HG03354 (cell line): ENCODE data around the gene AHDC1.
"Not testable (repeated sequence)": the region's sequence is repeated elsewhere in the genome, so short reads cannot be mapped to it uniquely, and the experiment has no call there.

Source experiments
- ATAC-seq: cut with Tn5 transposase; IDR thresholded peaks from one replicate; pipeline ENCODE4 v1.9.1; 2021; ENCODE audit warnings: mild to moderate bottlenecking; ENCODE audit not compliant: unreplicated experiment, poor library complexity, severe bottlenecking

Gene AHDC1

GRCh38 chr1:27504588-27505419 is 99.1 kb downstream of the AHDC1 start:
- ATAC-seq = no peak

GRCh38 chr1:27503844-27504587 is 99.9 kb downstream of the AHDC1 start:
- ATAC-seq = no peak

- ATAC-seq = no peak
These were observed 100.9 kb downstream of the AHDC1 start for GRCh38 chr1:27503033-27503432.

GRCh38 chr1:27501159-27501558 is 102.8 kb downstream of the AHDC1 start:
- ATAC-seq = not testable (repeated sequence)

- no peak for ATAC-seq
These were observed 104.8 kb downstream of the AHDC1 start for GRCh38 chr1:27499142-27499541.

- no peak for ATAC-seq
These were observed 107.3 kb downstream of the AHDC1 start for GRCh38 chr1:27496604-27497155.

- ATAC-seq = no peak
These were observed 111.1 kb downstream of the AHDC1 start for GRCh38 chr1:27492796-27493195.

GRCh38 chr1:27491748-27492700 is 111.9 kb downstream of the AHDC1 start:
- no peak for ATAC-seq

- peak; percentile 87 for ATAC-seq
These were observed 113.8 kb downstream of the AHDC1 start, which contains the start of gene WASF2 for GRCh38 chr1:27489973-27490741. Gene WASF2 (minus strand): TSS chr1:27490167. CDS start chr1:27428890, 61,277 bp downstream.

GRCh38 chr1:27489501-27489972 is 114.4 kb downstream of the AHDC1 start:
- ATAC-seq = peak; percentile 32

GRCh38 chr1:27487966-27488884 is 115.7 kb downstream of the AHDC1 start:
- ATAC-seq = no peak

- no peak for ATAC-seq
These were observed 118.6 kb downstream of the AHDC1 start for GRCh38 chr1:27485363-27485762.
